Eye (tissue), 1 donor: ENCODE results near the gene LEP.
A peak's percentile ranks its signal among the peaks of the same experiment; 100 is the strongest.

Experiments used
- DNase-seq: peaks from one replicate; pipeline ENCODE4 v3.0.0-alpha.2; 2015

LEP gene

DNA sequence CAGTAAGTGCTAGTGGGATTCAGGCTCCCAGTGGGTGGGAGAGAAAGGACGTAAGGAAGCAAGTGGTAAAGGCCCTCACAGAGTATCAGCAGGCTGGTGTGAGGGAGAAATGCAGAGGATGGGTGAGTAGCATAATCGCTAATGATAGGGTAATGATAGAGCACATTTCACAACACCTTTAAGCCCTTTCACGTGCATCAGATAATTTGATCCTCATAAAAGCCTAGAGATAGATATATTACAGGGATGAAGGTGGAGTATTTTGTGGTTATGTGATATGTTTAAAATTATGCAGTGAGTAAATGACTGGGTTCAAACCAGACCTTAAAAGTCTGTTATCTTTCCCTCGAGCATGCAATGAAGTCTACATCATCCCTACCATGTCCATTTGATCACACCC, 10.3 kb downstream of the LEP start:
- DNase-seq, result no peak

DNA sequence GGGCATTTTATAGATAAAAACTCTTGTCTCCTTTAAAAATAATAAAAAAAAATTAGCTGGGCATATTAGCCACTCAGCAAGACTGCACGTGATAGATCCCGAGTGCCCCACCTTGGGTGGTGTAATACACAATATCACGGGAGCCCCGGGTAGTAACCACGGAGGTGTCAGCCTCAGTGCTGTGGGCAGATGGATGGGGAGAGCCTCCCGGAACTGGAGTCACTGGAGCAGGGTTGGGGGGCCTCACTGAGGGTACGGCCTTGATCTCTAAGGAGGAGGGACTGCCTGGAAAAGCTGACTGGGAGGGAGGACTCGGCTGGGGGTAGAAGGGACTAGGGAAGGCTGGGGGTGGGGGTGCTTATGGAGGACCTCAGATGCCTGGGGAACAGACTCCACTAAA, 12.6 kb downstream of the LEP start:
- DNase-seq, result no peak

DNA sequence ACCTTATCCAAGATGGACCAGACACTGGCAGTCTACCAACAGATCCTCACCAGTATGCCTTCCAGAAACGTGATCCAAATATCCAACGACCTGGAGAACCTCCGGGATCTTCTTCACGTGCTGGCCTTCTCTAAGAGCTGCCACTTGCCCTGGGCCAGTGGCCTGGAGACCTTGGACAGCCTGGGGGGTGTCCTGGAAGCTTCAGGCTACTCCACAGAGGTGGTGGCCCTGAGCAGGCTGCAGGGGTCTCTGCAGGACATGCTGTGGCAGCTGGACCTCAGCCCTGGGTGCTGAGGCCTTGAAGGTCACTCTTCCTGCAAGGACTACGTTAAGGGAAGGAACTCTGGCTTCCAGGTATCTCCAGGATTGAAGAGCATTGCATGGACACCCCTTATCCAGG, 13.4 kb downstream of the LEP start:
- DNase-seq, result no peak

DNA sequence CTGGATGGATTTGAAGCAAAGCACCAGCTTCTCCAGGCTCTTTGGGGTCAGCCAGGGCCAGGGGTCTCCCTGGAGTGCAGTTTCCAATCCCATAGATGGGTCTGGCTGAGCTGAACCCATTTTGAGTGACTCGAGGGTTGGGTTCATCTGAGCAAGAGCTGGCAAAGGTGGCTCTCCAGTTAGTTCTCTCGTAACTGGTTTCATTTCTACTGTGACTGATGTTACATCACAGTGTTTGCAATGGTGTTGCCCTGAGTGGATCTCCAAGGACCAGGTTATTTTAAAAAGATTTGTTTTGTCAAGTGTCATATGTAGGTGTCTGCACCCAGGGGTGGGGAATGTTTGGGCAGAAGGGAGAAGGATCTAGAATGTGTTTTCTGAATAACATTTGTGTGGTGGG, 14.2 kb downstream of the LEP start:
- no peak for DNase-seq

DNA sequence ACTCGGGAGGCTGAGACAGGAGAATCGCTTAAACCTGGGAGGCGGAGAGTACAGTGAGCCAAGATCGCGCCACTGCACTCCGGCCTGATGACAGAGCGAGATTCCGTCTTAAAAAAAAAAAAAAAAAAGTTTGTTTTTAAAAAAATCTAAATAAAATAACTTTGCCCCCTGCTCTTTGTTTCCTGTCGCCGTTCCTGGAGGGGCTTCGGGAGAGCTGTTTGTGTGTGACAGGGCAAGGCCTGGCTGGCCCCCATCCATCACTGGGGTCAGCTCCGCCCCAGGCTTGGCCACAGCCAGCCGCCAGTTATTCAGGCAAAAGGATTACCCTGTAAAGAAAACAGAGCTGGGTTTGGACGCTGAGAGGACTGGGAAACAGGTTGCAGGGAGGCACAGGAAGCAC, 16.4 kb downstream of the LEP start:
- no peak for DNase-seq

DNA sequence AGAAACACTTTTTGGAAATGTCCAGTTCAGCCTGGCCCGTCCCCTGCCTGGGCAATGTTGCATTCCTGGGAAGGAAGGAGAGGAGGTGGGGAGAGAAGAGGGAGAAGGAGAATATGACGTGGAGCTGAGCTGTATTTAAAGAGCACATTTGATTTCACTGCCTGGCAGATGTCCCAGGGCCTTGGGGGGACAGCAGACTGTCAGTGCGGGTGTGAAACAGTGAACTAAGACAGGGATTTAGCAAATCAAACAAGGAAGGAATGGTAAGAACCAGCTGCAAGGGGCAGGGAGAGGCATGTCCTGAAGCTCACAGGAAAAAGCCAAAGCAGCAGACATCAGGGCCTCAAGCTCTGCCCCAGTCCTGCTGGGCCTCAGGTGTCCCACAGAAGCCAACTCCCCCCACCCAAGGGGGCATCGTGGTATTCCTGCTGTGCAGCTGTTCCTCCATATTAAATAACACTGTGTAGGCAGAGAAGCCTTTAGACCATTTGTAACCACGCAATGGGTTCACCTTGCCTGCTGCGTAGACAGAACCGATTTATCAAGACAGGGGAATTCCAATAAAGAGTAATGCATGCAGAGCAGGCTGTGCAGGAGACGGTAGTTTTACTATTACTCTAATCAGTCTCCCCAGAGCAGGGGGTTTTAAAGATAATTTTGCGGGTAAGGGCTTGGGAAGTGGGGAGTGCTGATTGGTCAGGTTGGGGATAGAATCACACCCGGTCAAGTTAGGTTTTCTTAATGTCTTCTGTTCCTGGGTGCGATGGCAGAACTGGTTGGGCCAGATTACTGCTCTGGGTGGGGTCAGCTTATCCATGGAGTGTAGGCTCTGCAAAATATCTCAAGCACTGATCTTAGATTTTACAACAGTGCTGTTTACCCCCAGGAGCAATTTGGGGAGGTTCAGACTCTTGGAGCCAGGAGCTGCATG, 18.3 kb downstream of the LEP start:
- peak; percentile 38 for DNase-seq

DNA sequence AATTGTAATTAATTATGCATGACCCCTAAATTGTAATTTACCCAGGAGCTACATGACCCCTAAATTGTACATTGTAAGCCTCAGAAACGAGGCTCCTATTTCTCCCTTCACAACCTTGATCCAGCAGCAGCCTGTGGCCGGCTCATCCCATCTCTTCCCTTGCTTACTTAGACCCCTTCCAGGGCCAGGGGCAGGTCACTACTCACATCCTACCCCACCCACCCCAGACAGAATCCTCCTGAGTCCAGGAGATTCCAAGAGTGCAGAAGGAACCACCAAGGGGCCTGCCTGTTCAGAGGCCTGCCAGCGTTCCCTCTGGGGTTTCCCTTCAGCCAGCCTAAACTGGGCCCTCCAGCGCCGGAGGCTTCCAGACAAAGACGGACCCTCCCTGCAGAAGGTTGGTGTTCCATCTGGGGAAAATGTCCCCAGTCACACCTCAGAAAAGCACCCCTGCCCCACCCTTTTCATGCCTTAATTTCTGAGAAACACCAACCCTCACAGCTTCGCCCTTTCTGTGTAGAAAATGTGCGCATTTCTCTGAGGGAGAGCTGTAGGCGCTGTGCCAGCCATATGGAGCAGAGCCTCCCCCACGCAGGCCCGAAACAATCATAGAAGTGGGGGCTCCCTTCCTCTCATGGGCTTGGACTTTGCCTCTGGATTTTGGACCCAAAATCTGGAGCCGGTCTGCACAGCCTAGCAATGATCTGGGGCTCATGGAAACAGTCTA, 19.2 kb downstream of the LEP start:
- no peak for DNase-seq

DNA sequence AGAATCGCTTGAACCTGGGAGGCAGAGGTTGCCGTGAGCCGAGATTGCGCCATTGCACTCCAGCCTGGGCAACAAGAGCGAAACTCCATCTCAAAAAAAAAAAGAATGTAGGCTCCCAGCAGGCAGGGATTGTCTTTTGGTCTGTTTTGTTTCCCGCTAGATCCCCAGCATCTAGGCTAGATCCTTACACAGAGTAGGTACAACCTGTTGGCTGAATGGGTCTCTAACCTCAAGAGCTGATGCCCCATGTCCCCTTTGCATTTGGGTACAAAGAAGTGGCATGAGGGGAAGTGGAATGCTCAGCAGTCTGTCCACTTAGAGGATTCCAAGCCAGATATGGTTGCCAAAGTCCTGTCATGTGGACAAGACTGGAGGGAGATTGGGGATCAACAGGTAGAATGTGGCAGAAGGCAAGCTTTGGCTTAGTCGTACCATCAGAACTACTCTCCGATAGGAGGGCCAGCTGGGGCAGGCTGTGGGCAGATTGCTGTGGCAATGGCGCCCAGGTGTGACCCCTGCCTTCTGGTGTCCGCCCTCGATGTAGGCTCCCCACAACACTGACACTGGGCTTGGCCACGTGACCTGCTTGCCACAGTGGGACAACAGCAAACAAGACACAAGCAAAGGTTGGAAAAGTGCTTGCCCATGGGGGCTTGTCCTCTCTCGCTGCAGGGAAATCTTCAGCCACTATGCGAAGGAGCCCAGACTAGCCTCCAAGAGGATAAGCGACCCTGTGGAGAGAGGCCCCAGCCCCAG, 21.4 kb downstream of the LEP start:
- DNase-seq, result no peak

DNA sequence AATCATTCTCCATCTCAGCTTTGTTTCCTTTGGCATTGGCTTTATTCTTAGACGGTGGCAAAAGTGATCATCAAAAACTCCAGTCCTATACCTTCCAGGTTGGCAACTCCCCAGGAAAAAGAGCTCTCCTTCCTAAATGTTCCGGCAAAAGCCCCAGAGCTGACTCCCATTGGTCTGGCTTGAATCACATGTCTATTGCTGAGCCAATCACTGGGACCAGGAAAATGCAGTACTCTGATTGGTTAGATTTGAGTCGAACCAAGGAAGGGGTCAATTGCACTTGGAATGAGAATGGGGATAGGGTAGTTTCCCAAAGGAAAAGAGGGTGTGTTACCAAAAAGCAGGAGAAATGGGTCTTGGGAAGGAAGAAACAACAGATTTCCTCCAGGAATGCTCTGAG, 22.3 kb downstream of the LEP start:
- no peak for DNase-seq

DNA sequence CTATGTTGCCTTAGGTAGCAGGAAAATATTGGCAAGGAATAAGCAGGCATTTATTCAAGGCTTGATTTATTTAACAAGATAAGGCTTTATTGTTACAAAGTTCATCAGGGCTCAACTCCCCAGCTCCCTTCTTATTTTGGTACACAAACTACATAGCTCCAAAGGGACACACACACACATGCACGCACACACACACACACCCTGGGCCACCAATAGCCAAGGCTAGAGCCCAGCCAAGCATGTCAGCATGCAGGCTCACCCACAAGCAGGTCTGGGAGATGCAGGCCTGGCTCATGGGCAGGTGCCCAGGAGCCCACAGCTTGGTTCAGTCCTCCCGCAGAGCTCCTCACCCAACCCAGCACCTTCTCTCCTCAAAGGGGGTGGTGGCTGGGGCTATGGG, 23.4 kb downstream of the LEP start:
- no peak for DNase-seq

DNA sequence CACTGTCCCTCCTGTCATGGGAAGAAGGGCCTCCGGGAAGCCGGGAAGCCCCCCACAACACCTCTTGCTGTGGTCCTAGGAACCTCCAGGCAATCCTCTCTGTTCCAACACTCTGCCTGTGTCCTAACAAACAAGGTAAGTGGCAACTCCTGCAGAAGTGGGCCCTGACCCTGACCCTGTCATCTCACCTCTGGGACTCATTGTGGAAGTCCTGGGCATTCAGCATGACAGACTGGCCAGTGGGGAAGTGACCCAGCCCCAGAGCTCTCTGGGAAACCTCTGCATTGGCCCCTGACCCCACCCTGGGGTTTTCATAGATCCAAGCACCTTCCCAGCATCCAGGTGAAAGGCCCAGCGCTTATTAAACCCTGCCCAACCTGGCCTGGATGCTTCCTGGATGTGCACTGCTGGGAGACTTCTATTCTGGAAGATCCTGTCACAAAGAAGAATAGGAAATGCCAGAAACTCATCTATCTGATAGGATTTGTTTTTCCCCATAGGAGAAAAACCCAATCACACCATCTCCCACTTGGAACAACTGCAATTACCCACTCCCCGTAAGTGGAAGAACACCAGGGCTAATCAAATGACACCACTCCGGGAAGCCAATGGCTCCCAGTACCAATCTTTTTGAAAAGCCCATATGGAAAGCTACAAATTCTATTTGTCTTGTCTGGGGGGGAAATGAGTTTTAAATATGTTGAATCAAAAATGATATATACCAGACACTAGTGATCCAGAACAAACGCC, 24.3 kb downstream of the LEP start:
- no peak for DNase-seq

DNA sequence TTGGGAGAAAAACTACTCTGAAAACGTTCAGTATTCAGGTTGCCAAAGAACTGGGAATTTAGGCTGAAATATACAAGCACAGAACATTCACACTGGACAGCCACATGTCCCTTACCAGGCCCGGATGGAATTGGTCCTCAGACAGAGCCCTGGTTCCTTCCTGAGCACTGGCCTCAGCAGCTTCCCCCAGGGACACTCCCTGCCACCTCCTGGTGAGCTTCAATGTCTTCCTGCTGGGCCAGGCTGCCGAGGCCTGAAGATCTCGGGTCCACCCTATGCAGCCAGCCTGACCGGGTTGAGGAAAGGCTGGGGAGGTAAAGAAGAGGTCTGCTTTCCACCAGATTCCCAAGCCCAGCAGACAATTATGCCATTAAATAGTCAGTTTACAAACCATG, 24.8 kb downstream of the LEP start:
- DNase-seq, result no peak

DNA sequence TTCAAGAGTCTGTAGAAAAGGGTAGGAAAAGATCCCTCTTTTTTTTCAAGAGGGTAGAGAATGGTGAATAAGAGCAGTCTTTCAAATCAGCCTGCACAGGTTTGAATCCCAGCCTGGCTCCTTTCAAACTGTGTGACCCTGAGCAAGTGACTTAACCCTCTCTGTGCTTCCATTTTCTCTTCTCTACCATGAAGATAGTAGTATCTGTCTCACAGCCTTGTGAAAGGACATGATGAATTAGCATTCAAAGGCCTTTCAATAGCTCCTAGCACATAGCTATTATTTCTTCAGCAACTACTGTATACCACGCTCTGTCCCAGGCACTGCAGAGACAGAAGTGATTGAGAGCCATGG, 25.4 kb downstream of the LEP start:
- no peak for DNase-seq

DNA sequence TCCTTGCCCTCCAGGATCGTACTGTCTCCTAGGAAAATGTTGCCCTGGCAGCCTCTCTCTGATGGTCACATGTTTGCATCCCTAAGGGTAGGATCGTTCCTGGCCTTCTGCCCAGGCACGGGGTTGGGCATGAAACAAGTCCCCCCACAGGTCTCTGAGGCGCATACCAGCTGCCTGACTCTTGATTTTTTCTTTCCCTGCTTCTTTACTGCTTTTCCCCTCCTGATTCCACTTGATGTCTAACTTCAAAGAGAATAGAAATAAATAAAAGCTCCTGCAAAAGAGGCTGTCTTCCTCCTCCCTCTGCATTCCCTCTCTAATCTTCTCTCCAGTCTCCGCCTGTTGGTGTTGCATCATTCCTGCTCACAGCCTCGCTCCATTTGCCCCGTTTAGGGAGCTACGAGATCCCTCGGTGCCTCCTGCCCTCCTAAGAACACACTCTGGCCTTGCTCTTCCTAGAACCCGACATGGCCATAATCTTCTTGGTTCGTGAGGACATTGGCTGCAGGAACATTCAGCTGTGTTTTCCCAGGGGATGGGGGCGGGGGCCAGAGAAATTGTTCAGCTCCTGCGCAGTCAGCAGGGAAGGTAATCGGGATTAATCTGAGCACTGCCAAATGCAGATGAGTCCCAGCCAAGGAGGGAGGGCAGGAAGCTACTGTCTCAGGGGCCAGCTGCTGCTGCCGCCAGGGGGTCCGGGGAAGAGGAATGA, 26.0 kb downstream of the LEP start:
- peak; percentile 87 for DNase-seq

DNA sequence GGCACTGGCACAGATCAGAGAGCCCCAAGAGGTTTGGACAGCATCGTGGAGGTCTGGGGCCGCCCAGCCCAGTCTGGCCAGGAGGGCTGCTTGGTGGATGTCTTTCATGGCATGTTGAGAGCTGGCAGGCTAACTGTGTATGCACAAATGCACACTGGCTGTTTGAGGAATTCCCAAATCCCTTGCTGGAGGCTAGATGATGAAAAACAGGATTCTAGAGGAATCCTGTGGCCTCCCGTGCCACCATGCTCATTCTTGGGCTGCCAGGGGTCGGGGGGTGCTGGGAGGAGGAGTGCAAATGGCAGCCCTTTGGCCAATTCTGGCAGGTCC, 26.5 kb downstream of the LEP start:
- DNase-seq, result no peak

DNA sequence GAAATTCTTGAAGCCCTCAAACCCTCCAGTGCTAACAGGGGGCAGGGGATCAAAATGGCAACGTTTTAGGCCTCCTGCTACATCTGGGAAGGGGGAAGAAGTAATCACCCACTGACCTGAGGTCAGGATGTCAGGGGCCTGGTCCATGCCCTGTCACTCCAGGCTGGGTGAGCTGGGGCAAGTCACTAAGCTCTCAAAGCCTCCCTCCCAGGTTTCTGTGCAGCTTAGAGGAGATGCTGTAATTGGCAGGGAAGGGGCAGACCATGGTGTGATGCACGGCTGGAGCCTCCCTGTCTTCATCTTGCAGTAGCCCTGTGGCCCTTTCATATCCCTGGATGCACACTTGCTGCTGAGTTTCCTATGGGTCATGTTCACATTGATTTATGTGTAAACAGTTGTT, 27.2 kb downstream of the LEP start:
- DNase-seq, result no peak

DNA sequence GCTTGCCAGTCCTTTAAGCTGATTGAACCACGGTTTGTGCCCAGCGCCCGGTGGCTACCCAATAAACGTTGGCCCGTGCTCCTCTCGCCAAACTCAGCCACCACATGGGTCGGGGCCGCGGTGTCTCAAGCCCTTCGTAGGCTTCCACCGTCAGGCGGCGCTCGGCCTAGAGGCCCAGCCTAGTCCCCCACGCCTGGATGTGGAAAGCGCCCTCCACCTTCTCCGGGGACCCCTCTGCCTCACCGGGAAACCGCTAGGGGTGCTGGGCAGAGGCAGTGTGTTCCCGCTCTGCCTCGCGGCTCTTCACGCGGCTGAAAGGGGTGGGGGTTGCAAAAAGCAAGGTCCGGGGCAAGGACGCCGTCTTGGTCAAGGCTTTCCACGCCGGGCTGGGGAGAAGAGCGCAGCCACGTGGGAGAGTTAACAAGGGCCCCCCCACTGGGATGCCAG, 29.8 kb downstream of the LEP start:
- peak; percentile 63 for DNase-seq

DNA sequence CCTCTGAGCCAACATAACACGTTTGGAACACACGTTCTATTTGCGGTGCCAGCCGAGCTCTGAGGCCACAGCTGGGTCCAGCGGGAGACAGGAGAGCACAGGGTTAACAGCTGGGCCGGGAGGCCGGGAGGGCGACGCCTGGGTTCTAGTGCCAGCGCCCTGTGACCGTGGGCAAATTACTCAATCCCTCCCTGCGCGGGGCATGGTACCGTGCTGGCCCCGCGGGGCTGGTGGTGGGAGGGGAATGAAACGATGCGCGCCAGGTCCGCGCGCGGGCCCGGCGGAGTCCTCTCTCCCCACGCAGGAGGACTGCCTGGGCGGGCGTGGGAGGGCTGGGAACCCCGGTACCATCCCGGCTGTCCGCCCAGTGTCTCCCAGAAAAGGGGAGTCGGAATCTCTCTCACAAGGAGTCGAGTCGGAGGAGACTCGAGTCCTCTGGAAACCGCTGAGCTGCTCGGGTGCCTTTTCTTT, 30.4 kb downstream of the LEP start:
- peak; percentile 61 for DNase-seq

DNA sequence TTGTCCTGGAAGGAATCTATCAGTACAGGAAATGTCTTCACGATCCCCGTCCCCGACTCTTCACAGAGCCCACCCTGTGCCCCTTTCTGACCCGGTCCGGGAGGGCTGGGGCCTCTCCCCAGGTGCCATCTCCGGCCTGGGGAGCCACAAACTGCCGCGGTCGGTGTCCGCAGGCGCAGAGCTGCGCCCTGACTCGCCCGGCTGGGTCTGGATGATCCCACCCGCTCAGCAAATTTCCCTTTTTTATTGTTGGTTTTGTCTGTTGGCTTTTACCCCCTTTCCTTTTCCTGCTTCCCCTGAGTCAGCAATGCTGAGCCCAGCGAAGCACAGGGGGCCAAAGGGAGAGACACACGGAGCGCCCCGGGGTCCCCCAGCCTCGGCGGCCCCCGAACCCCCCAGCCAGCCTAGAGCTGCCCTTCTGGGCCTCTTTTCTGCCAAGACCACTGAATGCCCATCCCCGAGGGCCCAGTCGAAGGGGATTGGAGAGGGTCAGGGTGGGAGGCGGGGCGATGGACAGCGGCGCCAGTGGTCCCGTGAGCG, 30.9 kb downstream of the LEP start:
- DNase-seq, result peak; percentile 58

DNA sequence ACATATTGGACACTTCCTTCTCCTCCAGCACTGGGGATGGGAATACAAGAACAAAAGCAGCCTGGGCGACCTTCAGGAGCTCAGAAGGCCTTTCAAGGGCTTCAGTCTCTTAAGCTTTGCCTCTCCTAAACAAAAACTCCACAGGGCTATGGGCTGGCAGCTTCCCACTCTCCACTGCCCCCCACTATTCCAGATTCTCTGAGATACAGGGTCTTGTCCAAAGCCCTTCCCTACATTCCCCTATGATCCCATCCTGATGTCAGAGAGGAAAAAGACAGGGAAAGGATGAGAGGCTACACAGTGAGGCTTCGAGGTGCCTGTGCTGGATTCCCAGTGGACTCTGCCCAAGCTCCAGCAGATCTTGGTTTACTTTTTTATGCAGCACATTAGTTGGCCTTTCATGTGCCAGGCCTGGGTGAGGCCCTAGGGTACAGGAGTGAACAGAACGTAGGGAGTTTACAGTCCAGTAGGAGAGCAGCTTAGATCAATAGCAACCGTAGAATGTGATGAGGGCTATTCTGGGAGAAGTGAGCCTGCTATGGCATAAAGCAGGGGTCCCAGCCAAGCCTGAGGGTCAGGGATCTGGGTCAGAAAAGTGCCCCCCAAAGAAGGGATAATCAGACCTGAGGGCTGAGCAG, 33.3 kb downstream of the LEP start:
- no peak for DNase-seq

DNA sequence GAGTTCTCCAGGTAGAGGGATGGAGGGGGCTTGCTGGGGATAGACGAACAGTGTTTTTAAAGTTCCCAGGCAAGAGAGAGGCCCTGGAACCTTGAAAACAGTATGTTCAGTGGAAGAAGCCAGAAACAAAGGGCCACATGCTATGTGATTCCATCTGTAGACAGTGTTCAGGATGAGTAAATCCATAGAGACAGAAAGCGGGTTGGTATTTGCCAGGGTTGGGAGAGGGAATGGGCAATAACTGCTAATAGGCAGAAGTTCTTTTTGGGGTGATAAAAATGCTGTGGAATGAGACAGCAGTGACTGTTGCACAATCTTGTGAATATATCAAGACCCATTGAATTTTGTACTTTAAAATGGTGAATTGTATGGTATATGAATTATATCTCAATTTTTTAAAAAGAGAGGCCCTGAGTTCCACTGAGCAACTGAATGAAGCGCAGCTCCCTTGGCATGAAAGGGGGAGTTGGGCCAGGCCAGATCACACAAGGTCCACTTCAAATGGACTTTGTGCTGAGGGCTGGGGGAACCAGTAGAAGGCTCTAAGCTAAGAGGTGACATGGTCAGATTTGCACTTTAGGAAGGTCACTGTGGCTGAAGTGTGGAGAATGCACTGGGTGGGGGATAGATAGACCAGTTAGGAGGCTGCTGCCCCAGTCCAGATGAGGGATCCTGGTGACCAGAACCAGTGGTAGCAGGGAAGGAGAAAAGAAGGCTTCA, 34.0 kb downstream of the LEP start:
- DNase-seq, result no peak
